GM21528 (cell line): ENCODE results near the gene DYRK1A.

Experiments used
- ATAC-seq: cut with Tn5 transposase; IDR thresholded peaks from one replicate; pipeline ENCODE4 v1.9.1; 2021; ENCODE audit warnings: mild to moderate bottlenecking, moderate library complexity; ENCODE audit not compliant: unreplicated experiment, low FRiP score

DYRK1A gene

DNA sequence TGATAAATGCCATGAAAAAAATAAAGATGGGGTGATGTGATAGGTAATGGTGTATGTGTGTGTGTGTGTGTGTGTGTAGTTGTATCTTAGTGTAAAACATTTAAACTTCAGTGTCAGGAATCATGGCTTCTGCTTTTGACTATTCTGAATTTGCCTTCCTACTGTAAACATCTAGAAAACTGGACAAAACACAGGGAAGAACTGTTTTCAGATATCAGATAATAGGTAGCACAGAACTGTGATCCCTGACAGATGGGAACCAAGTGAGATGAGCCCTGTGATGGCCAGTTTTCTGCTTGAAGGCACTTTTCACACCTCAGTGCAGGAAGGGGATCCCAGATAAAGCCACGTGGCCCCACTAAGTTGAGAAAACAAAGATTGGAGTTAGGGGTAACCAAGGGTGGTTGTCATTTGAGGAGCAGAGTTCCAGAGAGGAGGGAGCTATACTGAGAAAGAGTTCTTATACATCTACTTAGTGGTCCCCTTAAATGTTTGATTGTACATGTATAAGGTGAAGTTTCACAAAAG lies 17.3 kb downstream of the DYRK1A start:
- ATAC-seq, result no peak

DNA sequence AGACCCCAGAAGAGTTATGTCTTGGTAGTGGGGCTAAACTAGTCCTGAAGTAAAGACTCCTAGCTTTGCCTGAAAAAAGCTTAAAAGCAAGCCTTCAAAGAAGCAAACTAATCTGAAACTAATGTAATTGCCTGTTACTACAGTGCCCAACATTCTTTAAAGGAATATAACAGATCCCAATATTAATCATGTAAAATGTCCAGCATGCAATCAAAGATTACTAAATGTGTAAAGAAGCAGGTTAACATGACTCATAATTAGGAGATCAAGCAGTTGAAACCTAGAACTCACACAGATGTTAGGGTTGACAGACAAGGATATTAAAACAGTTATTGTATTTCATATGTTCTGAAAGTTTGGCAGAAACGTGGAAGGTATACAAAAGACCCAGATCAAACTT lies 17.8 kb downstream of the DYRK1A start:
- no peak for ATAC-seq

DNA sequence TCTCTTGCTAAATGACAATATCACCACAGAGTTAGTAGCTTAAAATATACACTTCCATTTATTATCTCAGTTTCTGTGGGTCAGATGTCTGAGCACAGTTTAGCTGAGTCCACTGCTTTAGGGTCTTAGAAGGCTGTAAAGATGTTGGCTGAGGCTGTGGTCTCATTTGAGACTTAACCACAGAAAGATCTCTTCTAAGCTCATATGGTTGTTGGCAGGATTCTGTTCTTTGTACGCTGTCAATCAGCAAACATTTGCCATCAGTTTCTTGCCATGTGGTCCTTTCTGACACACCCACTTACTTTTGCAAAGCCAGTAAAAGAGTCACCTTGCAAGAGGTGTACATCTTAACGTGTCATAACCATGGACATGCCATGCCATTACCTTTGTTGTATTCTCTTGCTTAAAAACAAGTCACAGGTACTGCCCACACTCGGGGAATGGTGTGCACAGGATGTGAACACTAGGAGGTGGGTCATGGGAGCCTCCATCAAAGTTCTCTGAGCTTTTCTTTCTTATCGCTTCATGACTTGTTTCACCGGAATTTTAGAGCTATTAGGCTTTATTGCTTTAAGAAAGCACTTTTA lies 18.7 kb downstream of the DYRK1A start:
- ATAC-seq, result no peak

DNA sequence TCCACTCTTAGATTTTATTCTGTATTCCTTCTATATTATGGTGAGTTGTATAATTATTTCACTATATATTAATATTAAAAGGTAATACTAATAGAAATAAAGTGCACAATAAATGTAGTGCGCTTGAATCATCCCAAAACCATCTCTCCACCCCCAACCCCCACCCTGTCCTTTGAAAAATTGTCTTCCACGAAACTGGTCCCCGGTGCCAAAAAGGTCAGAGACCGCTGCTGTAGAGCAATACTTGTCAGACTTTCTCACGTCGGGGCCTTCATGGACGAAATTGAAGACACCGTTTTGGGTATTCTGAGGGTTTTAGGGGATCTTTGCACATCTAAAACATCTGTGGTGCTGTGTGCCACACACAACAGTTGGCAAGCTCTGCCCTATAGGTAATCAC lies 19.6 kb downstream of the DYRK1A start:
- ATAC-seq, result no peak

DNA sequence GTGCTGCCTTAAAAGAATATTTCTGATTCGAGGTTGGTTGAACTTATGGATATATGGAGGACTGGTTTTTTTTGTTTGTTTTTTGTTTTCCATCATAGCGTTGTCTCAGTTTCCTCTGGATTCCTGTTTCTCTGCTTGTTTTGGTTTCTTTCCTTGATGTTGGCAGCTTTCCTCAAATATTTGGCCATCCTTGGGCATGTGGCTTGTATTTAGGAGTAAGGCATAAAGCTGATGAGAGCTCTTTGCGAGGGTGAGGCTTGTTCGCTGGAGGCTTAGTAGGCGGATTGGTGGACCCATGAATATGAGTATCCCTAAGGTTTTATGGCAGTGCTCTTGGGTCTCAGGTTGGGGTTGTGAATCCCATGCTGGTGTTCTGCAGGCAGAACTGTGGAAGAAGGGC lies 22.9 kb downstream of the DYRK1A start:
- no peak for ATAC-seq

DNA sequence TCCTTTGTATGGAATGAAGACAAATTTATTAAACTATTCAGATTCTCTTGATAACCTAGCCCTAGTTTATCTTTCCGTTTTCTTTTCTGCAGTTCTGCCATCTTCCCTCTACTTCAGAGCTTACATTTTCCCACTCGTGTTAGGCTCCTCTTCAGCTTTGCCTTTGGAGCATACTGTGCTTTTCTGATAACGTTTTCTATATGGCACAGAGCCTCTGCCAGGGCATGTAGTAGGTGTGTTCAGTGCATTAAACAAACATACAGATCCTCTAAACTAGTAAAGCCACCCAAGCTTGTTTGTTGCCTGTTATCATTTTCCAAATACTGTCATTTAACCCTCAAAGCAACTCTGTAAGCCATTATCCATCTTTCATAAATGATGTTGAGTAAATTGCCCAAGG lies 25.1 kb downstream of the DYRK1A start:
- no peak for ATAC-seq

DNA sequence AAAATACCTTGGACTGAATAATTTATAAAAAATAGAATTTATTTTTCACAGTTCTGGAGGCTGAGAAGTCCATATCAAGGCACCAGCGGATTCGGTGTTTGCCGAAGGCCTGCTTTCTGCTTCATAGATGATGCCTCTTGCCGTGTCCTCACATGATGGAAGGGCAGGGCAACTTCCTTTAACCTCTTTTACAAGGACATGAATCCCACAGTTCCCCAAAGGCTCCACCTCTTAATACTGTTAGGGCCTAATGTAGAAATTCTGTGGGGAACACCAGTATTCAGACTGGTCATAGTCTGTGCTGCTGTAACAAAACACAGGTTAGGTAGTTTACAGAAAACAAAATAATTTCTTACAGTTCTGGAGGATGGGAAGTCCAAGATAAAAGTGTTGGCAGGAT lies 25.9 kb downstream of the DYRK1A start:
- ATAC-seq, result no peak

DNA sequence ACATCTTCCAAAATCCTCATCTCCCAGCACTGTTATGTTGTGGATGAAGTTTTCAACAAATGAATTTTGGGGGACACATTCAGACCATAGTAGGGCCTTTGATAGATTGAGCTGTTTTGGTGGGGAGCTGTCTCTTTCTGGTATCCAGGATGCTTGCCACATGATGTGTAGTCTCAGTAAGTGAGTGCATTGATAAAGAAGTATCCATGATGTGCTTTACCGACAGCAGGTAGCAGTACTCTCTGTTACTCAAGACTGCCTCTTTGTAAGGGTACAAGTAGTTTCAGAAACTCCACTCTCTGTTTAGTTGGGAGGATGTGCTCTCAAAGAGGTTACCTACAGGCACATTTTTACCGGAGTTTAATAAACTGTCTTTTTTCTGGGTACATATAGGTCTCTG lies 26.5 kb downstream of the DYRK1A start:
- ATAC-seq, result no peak

DNA sequence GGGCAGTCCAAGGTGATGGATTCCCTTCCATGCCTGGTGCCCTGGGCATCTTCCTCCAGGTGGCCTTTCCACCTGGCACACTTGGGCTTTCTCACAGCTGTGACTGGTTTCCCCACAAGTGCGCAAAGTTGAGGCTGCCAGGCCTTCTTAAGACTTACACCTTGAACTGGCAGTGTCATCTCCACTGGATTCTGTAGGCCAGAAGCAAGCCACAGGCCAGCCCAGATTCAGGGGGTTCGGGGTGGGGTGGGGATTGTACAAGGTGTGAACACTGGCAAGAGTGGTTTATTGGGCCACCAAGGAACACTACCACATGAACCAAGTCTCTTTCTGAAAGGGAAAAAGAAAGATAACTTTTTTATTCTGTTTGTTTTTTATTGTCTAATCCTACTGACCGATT lies 27.2 kb downstream of the DYRK1A start:
- no peak for ATAC-seq

DNA sequence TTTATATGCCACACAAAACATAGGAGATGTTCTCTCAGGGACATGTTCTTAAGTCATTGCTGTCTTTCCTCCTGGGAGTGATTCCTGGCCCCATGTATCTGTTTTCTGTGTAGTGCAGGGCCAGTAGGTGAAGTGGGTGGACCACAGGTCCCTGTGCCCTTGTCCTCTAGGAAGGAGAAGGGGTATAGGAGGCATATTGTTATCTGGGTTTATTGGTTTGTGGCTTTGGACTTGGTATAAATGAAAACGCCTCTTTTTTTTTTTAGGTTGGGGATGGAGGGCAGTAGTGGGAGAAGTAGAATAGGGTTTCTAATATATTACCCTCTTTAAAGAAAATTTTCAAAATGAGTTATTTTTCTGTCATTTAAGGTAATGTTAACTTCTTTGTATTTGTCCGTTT lies 29.4 kb downstream of the DYRK1A start:
- ATAC-seq, result no peak

DNA sequence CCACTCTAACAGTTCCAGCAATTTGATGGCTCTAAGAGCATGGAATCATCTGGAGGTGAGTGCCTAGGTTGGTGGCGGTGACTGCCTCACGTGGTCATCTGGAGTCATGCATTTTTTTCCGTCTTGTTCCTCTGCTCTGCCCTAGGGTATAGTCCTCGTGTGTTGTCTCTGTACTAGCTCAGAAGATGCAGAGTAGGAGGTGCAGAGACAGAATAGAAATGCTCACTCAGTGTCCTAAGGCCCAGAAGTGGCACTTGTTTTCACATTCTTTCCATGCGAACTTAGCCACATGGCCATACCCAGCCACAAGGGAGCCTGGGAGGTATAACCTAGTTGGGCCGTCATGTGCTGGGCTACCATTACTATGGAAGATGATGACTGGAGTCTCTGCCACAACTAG lies 30.3 kb downstream of the DYRK1A start:
- no peak for ATAC-seq

DNA sequence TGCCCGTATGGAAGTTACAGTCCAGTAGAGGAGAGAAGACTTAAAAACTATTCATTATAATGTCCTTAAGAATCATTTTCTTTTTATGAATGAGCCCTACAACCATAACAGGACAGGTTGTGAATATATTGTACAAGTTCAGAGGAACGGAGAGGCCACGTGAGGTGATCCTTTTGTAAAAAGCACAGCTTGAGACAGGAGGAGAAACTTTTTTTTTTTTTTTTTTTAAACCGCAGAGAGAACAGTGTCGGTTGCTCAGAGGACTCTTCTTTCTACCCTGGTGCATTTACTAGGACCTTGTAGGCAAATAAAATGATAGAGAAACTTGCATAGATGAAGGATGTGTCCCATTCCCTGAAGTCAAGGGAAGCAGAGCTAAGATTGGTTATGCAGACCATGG lies 32.1 kb downstream of the DYRK1A start:
- no peak for ATAC-seq

DNA sequence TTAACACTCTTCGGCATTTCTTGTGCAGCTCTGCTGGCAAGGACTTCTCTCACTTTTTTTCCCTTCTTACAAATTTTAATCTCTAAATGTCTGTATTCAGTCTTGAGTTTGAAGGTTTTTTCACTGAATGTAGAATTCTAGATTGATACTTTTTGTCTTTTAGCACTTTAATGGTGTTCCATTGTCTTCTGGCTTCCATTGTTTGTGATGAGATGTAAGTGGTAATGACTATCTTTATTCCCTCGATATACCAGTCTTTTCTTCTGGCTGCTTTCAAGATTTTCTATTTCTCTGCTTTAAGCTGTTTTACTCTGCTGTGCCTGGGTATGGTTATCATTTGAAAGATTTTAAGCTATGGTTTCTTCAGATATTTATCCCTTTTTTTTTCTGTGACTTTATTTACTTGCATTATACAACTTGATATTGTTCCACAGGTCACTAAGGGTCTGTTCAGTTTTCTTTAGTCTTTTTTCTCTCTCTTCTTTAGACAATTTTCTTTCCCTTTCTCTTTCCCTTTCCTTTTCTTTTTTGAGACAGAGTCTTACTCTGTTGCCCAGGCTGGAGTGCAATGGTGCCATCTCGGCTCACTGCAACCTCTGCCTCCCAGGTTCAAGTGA lies 35.8 kb downstream of the DYRK1A start:
- ATAC-seq, result no peak

DNA sequence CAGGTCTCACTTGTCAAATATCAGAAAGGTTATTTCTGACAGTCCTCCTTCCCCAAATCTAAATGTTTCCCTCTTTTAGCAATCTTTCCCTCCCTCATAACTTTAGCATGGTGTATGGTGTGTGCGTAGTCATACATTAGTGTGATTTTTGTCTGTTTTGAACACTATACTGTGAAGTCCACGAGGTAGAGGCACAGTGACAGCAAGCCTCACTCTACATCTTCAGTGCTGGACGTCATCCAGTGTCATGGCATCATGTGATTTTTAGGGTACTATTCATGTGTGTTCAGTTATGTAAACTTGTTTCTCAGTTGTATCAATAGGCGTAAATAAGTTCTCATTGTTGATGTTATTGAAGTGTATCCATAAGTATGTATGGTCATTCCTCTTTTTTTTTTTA lies 39.1 kb downstream of the DYRK1A start:
- no peak for ATAC-seq

DNA sequence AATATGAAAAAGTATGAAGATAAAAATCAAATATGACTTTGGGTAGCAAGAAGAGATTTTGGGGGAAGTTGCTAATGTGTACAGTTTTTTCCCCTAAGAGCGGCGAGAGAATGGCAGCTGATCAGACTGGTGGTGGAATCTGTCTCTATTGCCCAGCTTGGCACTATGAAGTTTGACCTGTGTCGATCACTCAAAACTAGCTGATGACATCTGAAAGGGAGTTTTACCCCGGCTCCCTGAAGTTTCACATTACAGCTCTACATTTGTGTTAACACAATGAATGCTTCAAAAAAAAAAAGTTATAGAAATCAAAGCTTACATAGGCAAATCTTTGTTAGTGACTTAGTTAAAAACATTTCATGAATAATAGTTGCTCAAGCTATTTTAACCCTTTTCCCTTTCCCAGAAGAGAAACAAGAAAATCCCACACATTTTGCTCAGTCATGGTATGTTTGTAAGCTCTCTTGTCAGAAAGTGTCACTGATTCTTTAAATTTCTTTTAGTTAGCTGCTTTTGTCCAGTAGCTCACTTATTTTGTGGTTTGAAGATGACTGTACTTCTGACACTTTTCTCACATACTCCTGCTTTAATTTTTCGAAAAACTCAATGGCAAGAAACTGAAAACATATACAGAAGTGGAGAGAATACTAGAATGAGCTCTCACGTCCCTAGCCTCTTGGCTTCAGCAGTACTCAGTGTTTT lies 41.3 kb downstream of the DYRK1A start:
- ATAC-seq, result peak; percentile 46

DNA sequence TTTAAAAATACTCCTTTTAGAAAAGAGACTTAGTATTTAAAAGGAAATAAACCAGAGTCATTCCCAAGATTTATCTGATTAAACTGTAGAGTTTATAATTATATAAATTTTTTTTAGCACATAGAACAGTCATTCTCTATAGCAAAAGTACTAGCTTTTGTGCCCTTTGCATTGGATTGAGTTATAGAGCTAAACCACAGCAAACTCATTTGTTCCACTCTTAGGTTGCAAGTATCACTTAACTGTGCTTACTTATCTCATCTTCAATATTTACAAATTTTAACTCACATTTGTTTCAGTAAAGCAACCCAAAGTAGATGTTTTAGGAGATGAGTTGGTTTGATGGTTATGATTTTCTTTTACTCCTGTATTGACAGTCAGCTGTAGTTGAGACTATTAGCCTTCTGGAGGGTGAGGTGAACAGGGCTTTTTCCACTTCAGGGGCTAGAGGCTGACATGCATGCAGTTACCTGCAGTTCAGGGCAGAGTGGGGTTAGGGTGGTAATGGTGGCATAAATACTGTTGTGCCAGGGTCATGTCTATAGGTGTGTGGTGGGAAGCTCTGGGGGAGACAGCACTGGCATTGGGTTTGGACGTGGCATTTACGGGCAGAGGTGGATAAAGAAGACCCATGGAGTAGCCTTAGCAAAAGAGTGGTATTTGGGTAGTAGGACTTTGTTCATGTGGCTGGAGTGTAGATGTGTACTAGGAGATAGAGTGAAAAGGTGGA lies 42.1 kb downstream of the DYRK1A start:
- no peak for ATAC-seq

DNA sequence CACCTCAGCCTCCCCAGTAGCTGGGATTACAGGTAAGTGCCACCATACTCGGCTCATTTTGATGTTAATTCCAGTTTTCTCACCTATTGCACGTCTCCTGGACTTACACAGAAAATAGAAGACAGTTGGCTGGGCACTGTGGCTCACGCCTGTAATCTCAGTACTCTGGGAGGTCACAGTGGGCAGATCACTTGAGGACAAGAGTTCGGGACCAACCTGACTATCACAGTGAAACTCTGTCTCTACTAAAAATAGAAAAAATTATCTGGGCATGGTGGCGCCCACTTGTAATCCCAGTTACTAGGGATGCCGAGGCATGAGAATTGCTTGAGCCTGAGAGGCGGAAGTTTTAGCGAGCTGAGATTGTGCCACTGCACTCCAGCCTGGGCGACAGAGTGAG lies 44.1 kb downstream of the DYRK1A start:
- ATAC-seq, result no peak

DNA sequence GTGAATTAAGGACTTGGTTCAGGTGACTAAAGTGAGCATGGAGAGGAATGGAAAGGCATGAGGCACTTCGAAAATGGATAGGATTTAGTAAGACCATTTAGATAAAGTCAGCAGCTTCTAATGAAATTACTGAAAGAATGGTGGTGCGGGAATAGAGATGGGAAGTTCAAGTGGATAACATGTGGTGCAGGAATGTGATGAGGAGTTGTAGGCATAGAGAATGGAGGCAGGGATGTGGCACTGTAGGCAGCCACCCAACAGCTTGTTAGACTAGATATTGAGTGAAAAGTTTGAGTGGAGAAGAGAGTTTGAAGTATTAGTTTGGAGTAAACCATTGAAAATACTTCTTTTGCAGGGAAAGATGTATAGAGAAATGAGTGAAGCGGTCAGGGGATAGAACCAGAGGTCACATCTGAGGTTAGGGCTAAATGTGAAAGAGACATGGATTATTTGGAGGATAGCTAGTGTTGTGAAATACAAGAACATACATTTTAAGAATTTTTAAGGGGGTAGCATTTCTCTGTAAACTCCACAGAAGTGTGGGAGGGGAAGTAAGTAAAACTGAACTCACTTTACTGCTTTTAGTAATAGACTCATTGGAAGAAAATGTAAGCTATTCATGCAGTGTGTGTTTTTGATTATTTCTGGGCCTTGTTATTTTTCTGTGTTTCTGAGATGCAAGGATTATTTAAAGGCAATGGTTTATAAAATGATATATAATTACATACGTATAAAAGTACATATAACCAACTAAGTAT lies 46.2 kb downstream of the DYRK1A start:
- ATAC-seq, result no peak

DNA sequence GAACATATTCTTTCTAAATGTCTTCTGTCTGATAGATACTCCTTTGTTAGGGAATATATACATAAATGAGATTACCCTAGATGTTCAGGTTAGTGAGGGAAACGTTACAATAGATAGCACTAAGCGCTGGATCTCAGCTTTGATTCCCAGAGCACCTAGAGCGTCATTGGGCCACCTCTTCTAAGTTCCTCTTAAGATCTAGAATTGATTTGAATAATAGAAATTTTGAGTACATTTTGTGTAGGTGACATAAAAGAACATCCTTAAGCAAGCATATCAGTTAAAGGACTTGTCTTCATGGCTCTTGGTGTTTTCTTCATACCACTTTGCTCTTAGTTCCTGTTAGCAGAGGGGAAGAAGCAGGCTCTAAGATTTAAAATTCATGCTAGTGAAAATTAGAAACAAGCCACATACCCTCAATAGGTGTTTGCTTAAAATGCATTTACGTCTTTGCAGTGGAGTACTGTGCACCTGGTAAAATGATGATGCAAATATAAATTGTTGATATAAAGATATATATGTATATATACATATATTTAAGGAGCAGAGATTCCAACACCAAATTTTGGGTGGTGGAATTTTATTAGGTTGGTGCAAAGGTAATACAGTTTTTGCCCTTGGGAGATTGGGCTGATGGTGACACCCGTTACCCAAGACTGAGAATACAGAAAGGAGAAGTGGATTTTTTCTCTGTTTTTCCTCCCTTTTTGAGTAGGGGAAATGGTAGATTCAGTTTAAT lies 47.1 kb downstream of the DYRK1A start:
- no peak for ATAC-seq
